OCI-LY7 (cell line): ENCODE results near the gene APOA4. TPM values are rescaled to one million over a fixed set of nuclear protein-coding genes. Genes with fewer than 3 reads are reported as not detected.

Experiments
- BruUV-seq: library from RNA; stranded (reverse); fragments of 400-500 nt; replicated peaks from 2 replicates; lab custom pipeline; 2021; lab: Mats Ljungman, UMichigan
- CTCF ChIA-PET: fragments of 300-600 bp; sonication (Branson Sonifier 250); formaldehyde crosslinking; loops from one replicate; lab custom pipeline; 2022; ENCODE audit warnings: antibody characterized with exemption; ENCODE audit not compliant: unreplicated experiment; lab: Charles Lee
- POLR2A ChIA-PET: fragments of 300-600 bp; sonication (Branson Sonifier 250); formaldehyde crosslinking; loops from one replicate; lab custom pipeline; 2022; ENCODE audit warnings: antibody characterized with exemption; lab: Charles Lee
- DNase-seq: peaks from one replicate; pipeline ENCODE4 v3.0.0-alpha.2; 2015; ENCODE audit warnings: low spot score
- H2AFZ ChIP-seq: fragments of 200-600 bp; sonication (generic), shearing (Covaris generic); 2 replicates; pipeline ENCODE4 v1.6.1; 2014; ENCODE audit warnings: mild to moderate bottlenecking, antibody characterized with exemption, low read length, moderate library complexity
- H3K27ac ChIP-seq: fragments of 200-600 bp; sonication (generic); 2 replicates; pipeline ENCODE4 v1.5.1; 2014; ENCODE audit warnings: mixed run types, low read depth, mild to moderate bottlenecking, moderate library complexity, low read length, inconsistent platforms; ENCODE audit not compliant: poor library complexity, severe bottlenecking
- H3K36me3 ChIP-seq: fragments of 200-600 bp; sonication (generic); 2 replicates; pipeline ENCODE4 v1.6.1; 2014; ENCODE audit warnings: mild to moderate bottlenecking, antibody characterized with exemption, low read length, moderate library complexity, mixed read lengths; ENCODE audit not compliant: insufficient read depth
- H3K4me1 ChIP-seq: fragments of 200-600 bp; sonication (generic); 2 replicates; pipeline ENCODE4 v1.5.1; 2014; ENCODE audit warnings: mild to moderate bottlenecking, low read length; ENCODE audit not compliant: insufficient read depth, poor library complexity, severe bottlenecking
- H3K4me2 ChIP-seq: fragments of 200-600 bp; sonication (generic); 2 replicates; pipeline ENCODE4 v1.6.1; 2014; ENCODE audit warnings: mild to moderate bottlenecking, low read length
- H3K4me3 ChIP-seq: fragments of 200-600 bp; sonication (generic); 2 replicates; pipeline ENCODE4 v1.5.1; 2014; ENCODE audit warnings: mild to moderate bottlenecking, low read depth, low read length; ENCODE audit not compliant: poor library complexity, severe bottlenecking
- H3K79me2 ChIP-seq: fragments of 200-600 bp; sonication (generic); 2 replicates; pipeline ENCODE4 v1.6.1; 2016; ENCODE audit warnings: low read depth, mild to moderate bottlenecking, low read length, moderate library complexity, mixed read lengths; ENCODE audit not compliant: insufficient read depth
- H3K9me2 ChIP-seq: fragments of 200-600 bp; sonication (generic); 2 replicates; pipeline ENCODE4 v1.6.1; 2016; ENCODE audit warnings: mild to moderate bottlenecking, low read length, mixed read lengths; ENCODE audit not compliant: insufficient read depth
- H3K9me3 ChIP-seq: fragments of 200-600 bp; sonication (generic); 2 replicates; pipeline ENCODE4 v1.6.1; 2014; ENCODE audit warnings: mild to moderate bottlenecking, mixed run types, low read length, mixed read lengths
- H4K20me1 ChIP-seq: fragments of 200-600 bp; sonication (generic); 2 replicates; pipeline ENCODE4 v1.6.1; 2014; ENCODE audit warnings: mild to moderate bottlenecking, antibody characterized with exemption, low read length, moderate library complexity, mixed read lengths; ENCODE audit not compliant: insufficient read depth
- EZH2phosphoT487 ChIP-seq: fragments of 200-600 bp; sonication (generic); IDR thresholded peaks from 2 replicates; pipeline ENCODE4 v1.6.1; 2018; ENCODE audit warnings: low read depth, borderline replicate concordance, mild to moderate bottlenecking, mixed run types, antibody characterized with exemption, low read length, moderate library complexity, mixed read lengths
- intact Hi-C: fragments of 100-400 bp; cut with micrococcal nuclease; formaldehyde crosslinking; loops from one replicate; pipeline ENCODE4 v1.10.0; 2022; ENCODE audit not compliant: unreplicated experiment
- total RNA-seq, 2 experiments: library from RNA; depleted of rRNA in 1 of 2; stranded (reverse); fragments of >200 nt in 1 of 2; shearing (Covaris generic) in 1 of 2; gene quantifications; 2 replicates each; pipeline ENCODE4 v1.2.3, GENCODE V29; 2014 to 2022
- TF ChIP-seq, protein P1 (sequence below): fragments of 200-600 bp; sonication (generic); conservative IDR thresholded peaks from 2 replicates; pipeline ENCODE4 v1.5.1; 2014; ENCODE audit warnings: mild to moderate bottlenecking, antibody characterized with exemption, low read length, moderate library complexity, mixed read lengths

Gene APOA4
- total RNA-seq, 2 experiments from 2014 or later, result not detected

DNA sequence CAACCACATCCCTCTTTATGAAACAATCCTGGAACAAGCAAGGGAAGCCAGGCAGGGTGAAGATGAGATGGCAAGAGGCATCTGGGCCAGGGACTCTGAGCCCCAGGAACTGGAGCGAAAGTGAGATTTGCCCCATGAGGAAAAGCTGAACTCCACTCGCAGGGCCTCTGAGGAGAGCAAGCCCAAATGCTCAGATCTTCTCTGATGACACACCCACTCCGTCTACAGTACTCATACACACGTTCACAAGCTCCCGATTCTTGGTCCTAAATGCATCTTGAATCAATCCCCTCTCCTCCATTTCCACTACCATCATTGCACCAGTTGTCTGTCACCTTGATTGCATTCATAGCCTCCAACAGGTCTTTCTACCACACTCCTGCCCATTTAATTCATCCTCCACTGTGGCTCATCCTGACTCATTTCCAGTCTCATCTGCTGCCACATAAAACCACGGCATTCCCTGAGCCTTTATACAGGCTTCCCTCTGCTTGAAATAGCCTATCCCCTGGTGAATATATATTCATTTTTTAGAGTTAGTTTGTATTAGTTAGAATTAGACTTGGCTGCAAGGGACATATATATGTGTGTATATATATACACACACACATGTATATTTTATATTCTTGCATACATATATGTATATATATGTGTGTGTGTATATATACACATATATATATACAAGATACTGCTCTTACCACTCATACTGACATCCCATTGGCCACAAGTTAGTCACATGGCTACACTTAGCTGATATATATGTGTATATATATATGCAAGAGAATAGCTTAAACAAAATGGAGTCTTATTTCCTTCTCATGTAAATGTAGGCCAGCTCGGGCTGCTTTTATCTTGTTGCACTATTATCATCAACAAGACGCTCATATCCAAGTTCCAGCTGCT lies 30.0 kb downstream of the APOA4 start:
- Histone ChIP-seq H3K79me2 (no peaks in the 10 kb centered on the region), H3K36me3 (no peaks in the 10 kb centered on the region), H3K4me2 (no peak overlapping the region), H2AFZ (peak overlapping the region; percentile 77), H4K20me1 (no peaks in the 10 kb centered on the region), H3K4me1 (peaks cover 13% of the 10 kb centered on the region), H3K4me3 (no peak overlapping the region), H3K9me3 (no peaks in the 10 kb centered on the region), H3K9me2 (no peaks in the 10 kb centered on the region), H3K27ac (no peak overlapping the region)
- intact Hi-C loops, result loop anchor here (5.0 kb wide), 2 partner anchors 44 to 334 kb away; partner anchors contain the start of gene APOA1
- ChIA-PET POLR2A (interaction anchor here (0.5 to 1.3 kb wide), 5 partner anchors 34 to 438 kb away, joined by 3 to 6 read pairs (median 4); no protein-coding TSS in a partner anchor), CTCF (interaction anchor here (1.2 kb wide), 1 partner anchor 43 kb away, joined by 3 read pairs; no protein-coding TSS in a partner anchor)
- DNase-seq, result no peak
- no peak for TF ChIP-seq EZH2phosphoT487
- TF ChIP-seq, protein P1, sequence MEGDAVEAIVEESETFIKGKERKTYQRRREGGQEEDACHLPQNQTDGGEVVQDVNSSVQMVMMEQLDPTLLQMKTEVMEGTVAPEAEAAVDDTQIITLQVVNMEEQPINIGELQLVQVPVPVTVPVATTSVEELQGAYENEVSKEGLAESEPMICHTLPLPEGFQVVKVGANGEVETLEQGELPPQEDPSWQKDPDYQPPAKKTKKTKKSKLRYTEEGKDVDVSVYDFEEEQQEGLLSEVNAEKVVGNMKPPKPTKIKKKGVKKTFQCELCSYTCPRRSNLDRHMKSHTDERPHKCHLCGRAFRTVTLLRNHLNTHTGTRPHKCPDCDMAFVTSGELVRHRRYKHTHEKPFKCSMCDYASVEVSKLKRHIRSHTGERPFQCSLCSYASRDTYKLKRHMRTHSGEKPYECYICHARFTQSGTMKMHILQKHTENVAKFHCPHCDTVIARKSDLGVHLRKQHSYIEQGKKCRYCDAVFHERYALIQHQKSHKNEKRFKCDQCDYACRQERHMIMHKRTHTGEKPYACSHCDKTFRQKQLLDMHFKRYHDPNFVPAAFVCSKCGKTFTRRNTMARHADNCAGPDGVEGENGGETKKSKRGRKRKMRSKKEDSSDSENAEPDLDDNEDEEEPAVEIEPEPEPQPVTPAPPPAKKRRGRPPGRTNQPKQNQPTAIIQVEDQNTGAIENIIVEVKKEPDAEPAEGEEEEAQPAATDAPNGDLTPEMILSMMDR, result no peak
- no TSS peak for BruUV-seq

DNA sequence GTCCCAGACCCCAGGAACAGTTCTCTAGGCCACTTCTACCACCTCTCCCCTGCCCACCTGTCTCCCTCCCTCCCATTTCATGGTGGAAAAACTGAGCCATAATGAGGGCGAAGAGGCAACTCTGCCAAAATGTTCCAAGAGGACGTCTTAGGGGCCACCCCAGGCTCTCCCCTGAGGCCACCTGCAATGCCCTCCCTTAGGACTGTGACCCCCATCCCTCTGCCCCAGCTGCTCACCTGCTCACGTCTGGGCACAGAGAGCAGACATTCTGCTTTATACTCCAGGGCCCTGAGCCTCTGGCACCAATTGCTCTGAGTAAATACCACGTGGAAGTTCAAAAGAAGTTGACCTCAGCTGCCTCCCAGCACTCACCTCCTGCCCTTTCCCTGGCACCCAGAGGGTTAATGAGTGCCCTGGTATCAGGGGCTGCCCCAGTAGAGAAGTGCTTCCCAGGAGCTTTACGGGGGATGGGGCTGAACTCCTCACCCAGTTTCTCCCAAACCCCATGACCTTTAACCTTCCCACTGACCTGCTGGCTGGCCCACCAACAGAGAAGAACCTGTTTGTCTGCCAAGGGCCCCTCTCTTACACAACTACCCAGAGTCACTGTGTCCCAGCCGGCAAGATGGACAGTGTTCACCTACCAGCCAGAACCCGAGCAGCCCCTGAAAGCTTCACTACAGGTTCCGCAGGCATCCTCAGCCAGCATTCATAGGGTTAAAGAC lies 30.8 kb downstream of the APOA4 start:
- DNase-seq, result no peak
- no TSS peak for BruUV-seq
- CTCF ChIA-PET, result interaction anchor here (1.2 kb wide), 1 partner anchor 43 kb away, joined by 3 read pairs; no protein-coding TSS in a partner anchor
- intact Hi-C loops, result loop anchor here (5.0 kb wide), 2 partner anchors 45 to 335 kb away; partner anchors contain the start of gene APOA1
- Histone ChIP-seq H3K4me1 (peaks cover 14% of the 10 kb centered on the region), H3K9me2 (no peaks in the 10 kb centered on the region), H3K36me3 (no peaks in the 10 kb centered on the region), H2AFZ (no peak overlapping the region; the same call in 1 of the 2 replicates), H3K79me2 (peaks cover 4% of the 10 kb centered on the region), H3K4me3 (no peak overlapping the region), H3K4me2 (no peak overlapping the region), H4K20me1 (no peaks in the 10 kb centered on the region), H3K9me3 (no peaks in the 10 kb centered on the region), H3K27ac (no peak overlapping the region)
- POLR2A ChIA-PET, result interaction anchor here (0.6 to 1.3 kb wide), 3 partner anchors 47 to 439 kb away, joined by 3 to 4 read pairs (median 4); no protein-coding TSS in a partner anchor
- TF ChIP-seq, protein P1, result no peak
